Measurements from ENCODE around the gene UBE2A.

Gene UBE2A

GRCh38 chrX:119574394-119575266 is at the start of gene UBE2A:
Gene UBE2A, plus strand, starts transcription at chrX:119574563. Its CDS starts 149 bp downstream, at chrX:119574712.
- FAIRE-seq: peak; percentile 82

- FAIRE-seq: no peak
Observed at GRCh38 chrX:119529345-119530276, 44.8 kb upstream of the UBE2A start.

DNA sequence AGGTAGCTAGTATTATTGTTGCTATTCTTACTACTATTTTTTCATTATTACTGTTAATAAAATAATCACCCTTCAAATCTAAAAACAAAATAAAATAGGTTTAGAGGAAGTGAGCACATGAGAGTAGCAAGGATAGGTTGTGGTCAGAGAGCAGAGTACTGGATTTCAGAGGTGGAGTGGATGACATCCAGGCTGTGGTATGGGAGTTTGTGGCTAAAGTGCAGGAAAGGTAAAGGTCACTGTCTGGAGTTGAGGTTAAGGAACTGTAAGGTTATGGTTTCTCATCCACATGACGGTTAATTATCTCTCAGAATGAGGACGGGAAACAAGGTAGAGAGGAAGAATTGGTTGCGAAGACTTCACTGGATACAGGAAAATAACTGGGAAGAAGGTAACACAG is 36.9 kb upstream of the UBE2A start:
- FAIRE-seq: no peak

- FAIRE-seq: no peak
Observed at GRCh38 chrX:119539872-119540271, 34.5 kb upstream of the UBE2A start.

DNA sequence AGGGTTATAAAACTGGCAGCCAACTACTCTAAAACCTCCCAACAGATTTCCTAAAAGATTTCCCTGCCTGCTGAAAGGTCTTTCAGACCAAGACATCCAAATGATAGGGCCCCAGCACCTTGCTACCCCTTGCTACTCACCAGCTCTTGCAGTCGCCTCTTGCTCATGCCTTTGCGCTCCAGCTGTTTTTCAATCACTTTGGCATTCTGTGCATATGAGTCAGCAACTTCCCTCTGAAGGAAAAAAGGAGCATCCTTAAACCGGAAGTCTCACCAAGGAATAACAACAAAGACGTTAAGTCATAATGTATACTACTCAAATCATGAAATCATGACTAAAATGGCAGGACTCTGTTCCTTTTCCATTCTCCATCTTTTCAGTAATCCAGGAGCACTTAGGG is 33.2 kb upstream of the UBE2A start:
- no peak for FAIRE-seq

- FAIRE-seq: no peak
Observed at GRCh38 chrX:119549327-119550016, 24.9 kb upstream of the UBE2A start.

- no peak for FAIRE-seq
Observed at GRCh38 chrX:119552508-119552907, 21.9 kb upstream of the UBE2A start.

GRCh38 chrX:119565107-119565663 is 9.2 kb upstream of the UBE2A start, which contains the start of gene STEEP1:
Gene STEEP1, minus strand, starts transcription at chrX:119565409. Its CDS starts 54 bp downstream, at chrX:119565355.
- FAIRE-seq: peak; percentile 60

DNA sequence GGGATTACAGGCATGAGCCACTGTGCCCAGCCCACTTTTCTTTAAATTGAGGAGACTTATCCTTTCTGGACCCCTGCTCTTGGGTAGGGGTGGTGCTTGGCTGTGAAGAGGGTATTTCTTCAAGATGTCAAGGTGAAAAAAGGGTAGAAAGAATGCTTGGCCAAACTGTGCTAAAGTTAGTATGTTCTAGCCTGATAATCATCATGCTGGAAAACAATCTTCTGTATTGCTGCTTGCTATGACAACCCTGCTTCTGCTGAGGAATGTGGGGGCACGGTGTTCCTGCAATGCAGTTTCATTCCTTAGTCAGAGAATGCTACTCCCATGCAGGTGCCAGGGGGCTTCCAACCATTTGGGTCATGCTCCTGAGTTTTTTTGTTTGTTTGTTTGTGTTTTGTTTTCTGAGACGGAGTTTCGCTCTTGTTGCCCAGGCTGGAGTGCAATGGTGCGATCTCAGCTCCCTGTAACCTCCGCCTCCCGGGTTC is 4.0 kb upstream of the UBE2A start:
- FAIRE-seq: no peak

GRCh38 chrX:119573222-119573621 is 1.1 kb upstream of the UBE2A start:
- FAIRE-seq: no peak

GRCh38 chrX:119573840-119574393 is 446 bp upstream of the UBE2A start:
- FAIRE-seq: no peak

DNA sequence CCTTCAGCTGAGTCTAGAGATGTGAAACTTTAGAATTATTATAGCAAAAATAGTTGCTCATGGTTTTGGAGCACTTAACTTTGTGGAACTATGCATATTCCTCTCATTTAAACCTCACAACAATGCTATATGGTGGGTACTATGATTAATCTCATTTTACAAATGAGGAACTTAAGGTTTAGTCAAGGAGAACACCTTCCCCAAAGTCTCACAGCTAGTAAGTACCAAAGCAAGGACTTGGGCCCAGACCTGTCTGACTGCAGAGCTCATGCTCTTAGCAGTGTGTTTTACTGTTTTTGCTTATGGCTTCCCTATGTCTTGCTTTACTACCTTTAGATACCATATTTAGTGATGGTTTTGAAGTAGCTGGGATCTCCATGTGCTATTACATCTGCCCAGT is 5.1 kb downstream of the UBE2A start:
- no peak for FAIRE-seq

- FAIRE-seq: no peak
Observed at GRCh38 chrX:119583431-119584059, 9.2 kb downstream of the UBE2A start.

DNA sequence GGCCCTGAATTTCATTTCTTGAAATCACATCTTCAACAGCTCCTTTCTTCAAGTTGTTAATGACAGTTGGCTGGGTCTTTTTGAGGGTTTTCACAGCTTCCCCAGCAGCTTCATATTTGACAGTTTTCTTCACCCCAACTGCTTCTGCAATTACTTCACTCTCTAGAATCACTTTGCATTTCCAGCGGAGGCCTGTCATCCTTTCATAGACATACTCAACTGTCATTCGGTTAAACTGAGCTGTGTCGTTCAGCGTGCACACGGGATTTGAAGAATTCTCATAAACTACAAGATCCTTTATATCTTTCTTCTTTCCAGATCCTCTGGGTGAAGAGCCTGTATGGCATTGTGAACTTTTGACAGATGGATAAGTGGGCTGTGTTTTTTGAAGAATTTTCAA is 15.4 kb downstream of the UBE2A start:
- no peak for FAIRE-seq

DNA sequence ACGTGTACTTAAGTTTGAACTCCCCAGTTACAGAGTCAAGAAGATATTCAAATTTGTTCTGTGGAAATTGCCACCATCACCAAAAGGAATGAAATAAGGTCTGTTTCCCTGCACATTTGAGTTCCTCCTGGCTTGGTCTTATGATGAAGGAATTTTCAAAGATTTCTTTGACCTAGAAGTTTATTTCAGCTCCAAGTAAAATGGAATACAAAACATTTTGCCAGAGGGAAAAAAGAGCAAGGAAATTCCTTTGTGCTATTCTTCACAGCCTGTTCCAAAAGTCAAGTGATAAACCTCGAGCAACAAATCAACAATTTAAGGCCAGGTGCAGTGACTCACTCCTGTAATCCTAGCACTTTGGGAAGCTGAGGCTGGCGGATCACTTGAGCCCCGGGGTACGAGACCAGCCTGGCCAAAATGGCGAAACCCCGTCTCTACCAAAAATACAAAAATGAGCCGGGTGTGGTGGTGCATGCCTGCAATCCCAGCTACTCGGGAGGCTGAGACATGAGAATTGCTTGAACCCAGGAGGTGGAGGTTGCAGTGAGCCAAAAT is 28.4 kb downstream of the UBE2A start:
- FAIRE-seq: no peak

DNA sequence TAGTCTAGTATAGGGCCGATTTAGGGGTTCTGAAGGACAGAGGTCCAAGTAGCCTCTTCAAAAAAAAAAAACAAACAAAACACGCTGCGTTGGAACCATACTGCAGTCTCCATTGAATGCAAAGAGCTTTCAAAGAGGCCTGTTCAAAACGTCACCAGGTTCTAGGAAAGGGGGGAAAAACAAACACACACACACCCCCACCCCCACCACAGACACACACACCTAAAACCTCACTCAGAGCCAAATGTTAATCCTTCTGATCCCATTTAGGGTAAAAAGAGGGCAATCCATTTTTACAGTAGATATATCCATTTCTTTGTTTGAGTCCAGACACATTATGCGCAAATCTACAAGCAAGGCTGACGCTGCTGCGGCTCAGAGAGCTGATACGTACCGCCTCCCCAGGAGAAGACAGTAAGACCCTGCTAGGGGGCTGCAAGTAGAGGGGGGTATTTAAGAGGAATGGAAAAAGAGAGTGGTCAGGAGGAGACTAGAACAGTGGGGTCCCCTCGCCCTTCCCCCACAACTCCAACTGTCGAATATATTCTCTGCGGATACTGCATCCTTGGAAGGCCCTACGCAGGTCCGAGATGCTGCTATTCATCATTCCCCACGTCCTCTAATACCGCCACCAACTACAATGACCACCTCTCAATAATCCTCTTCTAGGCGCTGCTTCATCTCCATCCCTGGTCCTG is 30.6 kb downstream of the UBE2A start:
- FAIRE-seq: no peak

DNA sequence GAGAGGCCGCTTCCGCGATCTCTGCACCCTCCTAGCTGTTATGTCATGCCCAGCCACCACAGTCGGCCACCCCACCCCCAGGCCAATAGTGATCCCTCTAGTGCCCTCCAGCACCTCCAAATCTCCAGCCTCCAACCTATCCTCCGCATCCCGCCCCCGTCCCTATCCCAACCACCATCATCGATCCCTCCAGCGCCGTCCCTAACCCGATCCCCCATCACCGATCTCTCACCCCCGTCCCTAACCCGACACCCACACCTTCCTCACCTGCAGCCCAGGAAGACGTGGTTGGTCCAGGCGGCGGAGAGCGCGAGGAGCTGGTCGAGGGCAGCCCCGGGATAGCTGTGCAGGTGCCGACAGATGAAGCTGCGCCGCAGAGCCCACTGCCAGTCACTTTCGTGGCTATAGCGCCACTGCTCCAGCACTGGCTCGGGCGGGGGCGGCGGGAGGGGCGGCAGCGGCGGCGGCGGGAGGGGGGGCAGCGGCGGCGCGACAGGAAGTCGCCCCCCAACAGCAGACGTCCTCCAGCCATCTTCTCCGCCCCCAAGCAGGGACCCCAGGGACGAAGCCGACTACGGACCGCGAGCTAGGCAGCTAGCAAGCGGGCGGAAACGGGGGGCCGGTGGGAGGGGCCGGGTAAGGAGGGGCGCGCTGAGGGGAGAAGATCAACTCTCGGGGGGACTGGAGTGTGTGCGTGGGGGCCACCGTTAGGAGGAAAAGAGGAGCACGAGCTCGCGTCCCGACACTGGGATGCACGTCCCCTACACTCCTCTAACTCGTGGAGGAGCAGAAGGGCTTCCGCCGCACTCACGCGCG is 31.3 kb downstream of the UBE2A start:
- FAIRE-seq: no peak

GRCh38 chrX:119606280-119607017 is 32.1 kb downstream of the UBE2A start, which contains the start of gene NKRF:
Gene NKRF, minus strand, starts transcription at chrX:119606424.
- peak; percentile 79 for FAIRE-seq

GRCh38 chrX:119607018-119607389 is 32.6 kb downstream of the UBE2A start:
- no peak for FAIRE-seq
